ENCODE data around the gene CDK2AP2. TPM values are rescaled to one million over a fixed set of nuclear protein-coding genes. Genes with fewer than 3 reads are reported as not detected.

Gene CDK2AP2
- total and polyA plus RNA-seq, 9 of the 15 experiments (the other 6 are each of a cell fraction or from before 2014, with no cell fraction given) = 4.4 to 47.4 (median 21.7) TPM

- TF ChIP-seq, protein P1, sequence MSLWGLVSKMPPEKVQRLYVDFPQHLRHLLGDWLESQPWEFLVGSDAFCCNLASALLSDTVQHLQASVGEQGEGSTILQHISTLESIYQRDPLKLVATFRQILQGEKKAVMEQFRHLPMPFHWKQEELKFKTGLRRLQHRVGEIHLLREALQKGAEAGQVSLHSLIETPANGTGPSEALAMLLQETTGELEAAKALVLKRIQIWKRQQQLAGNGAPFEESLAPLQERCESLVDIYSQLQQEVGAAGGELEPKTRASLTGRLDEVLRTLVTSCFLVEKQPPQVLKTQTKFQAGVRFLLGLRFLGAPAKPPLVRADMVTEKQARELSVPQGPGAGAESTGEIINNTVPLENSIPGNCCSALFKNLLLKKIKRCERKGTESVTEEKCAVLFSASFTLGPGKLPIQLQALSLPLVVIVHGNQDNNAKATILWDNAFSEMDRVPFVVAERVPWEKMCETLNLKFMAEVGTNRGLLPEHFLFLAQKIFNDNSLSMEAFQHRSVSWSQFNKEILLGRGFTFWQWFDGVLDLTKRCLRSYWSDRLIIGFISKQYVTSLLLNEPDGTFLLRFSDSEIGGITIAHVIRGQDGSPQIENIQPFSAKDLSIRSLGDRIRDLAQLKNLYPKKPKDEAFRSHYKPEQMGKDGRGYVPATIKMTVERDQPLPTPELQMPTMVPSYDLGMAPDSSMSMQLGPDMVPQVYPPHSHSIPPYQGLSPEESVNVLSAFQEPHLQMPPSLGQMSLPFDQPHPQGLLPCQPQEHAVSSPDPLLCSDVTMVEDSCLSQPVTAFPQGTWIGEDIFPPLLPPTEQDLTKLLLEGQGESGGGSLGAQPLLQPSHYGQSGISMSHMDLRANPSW (CRISPR knock-in tag; IDR thresholded peaks at IDR 0.05) = no peak
- TF ChIP-seq HIVEP1 (CRISPR knock-in tag; IDR thresholded peaks at IDR 0.05) (no peak), NR2C2 (CRISPR knock-in tag; IDR thresholded peaks at IDR 0.05) (no peak), NR2C2 (tag; IDR thresholded peaks at IDR 0.05) (no peak)
Measured at GRCh38 chr11:67500484-67500821, 7.5 kb downstream of the CDK2AP2 start (continued).

- H3K4me3 ChIP-seq = no peak overlapping the region
- peak overlapping the region in 1 of 2 experiments; percentile 26; a peak in 1 of 4 replicates for H3K9ac ChIP-seq (ENCODE audit: insufficient read depth in 1 of 2, low read depth in 2 of 2, low read length in 2 of 2)
- no peaks in the 10 kb centered on the region for H3K9me3 ChIP-seq (replicated peaks; ENCODE audit: control insufficient read depth, insufficient read depth, low read depth, low read length)
- H3K79me2 ChIP-seq (ENCODE audit: control insufficient read depth, insufficient read depth, low read length) = peaks cover 13% of the 10 kb centered on the region; the same call in 2 of the 3 replicates
- TF ChIP-seq, protein P2, sequence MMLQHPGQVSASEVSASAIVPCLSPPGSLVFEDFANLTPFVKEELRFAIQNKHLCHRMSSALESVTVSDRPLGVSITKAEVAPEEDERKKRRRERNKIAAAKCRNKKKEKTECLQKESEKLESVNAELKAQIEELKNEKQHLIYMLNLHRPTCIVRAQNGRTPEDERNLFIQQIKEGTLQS (IDR thresholded peaks at IDR 0.05) = no peak
- TF ChIP-seq, protein P2 (CRISPR knock-in tag; conservative IDR thresholded peaks at IDR 0.05) = no peak
- peak; percentile 45 for TF ChIP-seq POLR2G (IDR thresholded peaks at IDR 0.05; ENCODE audit: low read depth, low read length)
- no peak for ATAC-seq
- H3K27me3 ChIP-seq (ENCODE audit: control insufficient read depth in 2 of 2, insufficient read depth in 2 of 2, low read length in 2 of 2) = no peaks in the 10 kb centered on the region
- H3K27ac ChIP-seq (ENCODE audit: extremely low read depth, low read depth, low read length) = no peak overlapping the region
- no peak for DNase-seq (ENCODE audit: extremely low read depth in 1 of 4, low spot score in 3 of 4)
- FAIRE-seq = no peak
- WGBS (ENCODE audit: insufficient coverage, low coverage, missing lambda C conversion rate) = 91% methylated on average over 21 of the region's 26 CpGs
- H3K9me1 ChIP-seq (ENCODE audit: control insufficient read depth, insufficient read depth, low read length) = peaks cover 6% of the 10 kb centered on the region
- H4K20me1 ChIP-seq (replicated peaks; ENCODE audit: control insufficient read depth, insufficient read depth, low read length) = no peaks in the 10 kb centered on the region
- ChIA-PET POLR2A (interaction anchor here (1.5 kb wide), 1 partner anchor 10 kb away, joined by 9 read pairs; no protein-coding TSS in a partner anchor), CTCF (ENCODE audit: low intra/inter-chr PET ratio) (no interaction called here)
- H3K4me2 ChIP-seq (ENCODE audit: insufficient read depth, low read length) = no peak overlapping the region
- in situ Hi-C loops (cut with MboI) (no loop called here), intact Hi-C loops (cut with micrococcal nuclease) (no loop called here)
- H2AFZ ChIP-seq (ENCODE audit: low read depth, low read length) = no peak overlapping the region
- H3K4me1 ChIP-seq (replicated peaks in 1 of 2; ENCODE audit: control insufficient read depth in 2 of 2, insufficient read depth in 2 of 2, low read length in 2 of 2) = peaks cover 4 to 64% of the 10 kb centered on the region in 2 experiments; a peak in 2 of 5 replicates
- BruUV-seq (replicated peaks) = no TSS peak
- peaks cover 75% of the 10 kb centered on the region; the same call in 2 of the 3 replicates for H3K36me3 ChIP-seq (ENCODE audit: control insufficient read depth, insufficient read depth, low read length)
Measured at GRCh38 chr11:67499808-67500483, 8.0 kb downstream of the CDK2AP2 start.
